ENCODE results near the gene BRMS1.
A peak's percentile ranks its signal among the peaks of the same experiment; 100 is the strongest.

The BRMS1 gene

DNA sequence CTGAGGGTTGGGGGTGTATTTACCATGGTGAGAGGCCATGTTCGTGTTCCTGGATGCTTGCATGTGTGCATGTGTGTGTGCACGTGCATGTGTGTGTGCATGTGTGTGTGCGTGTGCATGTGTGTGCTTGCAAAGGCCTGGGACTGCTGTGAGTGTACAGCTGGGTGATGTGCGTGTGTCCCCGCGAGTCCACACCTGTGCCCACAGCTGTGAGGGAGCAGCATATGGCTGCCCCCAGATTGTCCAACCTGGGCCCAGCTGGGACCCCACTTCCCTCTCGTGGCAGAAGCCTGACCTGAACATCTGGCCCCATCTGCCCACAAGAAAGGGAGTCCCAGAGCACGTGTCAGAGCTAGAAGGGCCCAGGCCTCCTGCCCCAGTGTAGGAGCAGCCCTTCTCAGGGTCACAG, 19.6 kb downstream of the BRMS1 start:
- H3K79me2 ChIP-seq (ENCODE audit: insufficient read depth, low read length) = no peaks in the 10 kb centered on the region
- no peaks in the 10 kb centered on the region for H3K27me3 ChIP-seq (ENCODE audit: insufficient read depth, low read length)
- no peak overlapping the region for H3K4me3 ChIP-seq (ENCODE audit: low read depth, low read length, poor library complexity, severe bottlenecking)
- no peaks in the 10 kb centered on the region for H3F3A ChIP-seq (ENCODE audit: insufficient read depth, low read length)
- H3K9me3 ChIP-seq (ENCODE audit: low read length) = no peaks in the 10 kb centered on the region
- H3K4me1 ChIP-seq (ENCODE audit: insufficient read depth, low read length, severe bottlenecking) = peaks cover 30% of the 10 kb centered on the region
- no peak overlapping the region for H2AFZ ChIP-seq (ENCODE audit: low read length)
- H3K9ac ChIP-seq (ENCODE audit: low read length) = no peak overlapping the region
- peak overlapping the region; percentile 7 for H3K27ac ChIP-seq (ENCODE audit: low read depth, low read length, poor library complexity, severe bottlenecking)
- no peak for TF ChIP-seq EZH2 (IDR thresholded peaks at IDR 0.05; ENCODE audit: borderline replicate concordance, low read length)
- TF ChIP-seq, protein P1, sequence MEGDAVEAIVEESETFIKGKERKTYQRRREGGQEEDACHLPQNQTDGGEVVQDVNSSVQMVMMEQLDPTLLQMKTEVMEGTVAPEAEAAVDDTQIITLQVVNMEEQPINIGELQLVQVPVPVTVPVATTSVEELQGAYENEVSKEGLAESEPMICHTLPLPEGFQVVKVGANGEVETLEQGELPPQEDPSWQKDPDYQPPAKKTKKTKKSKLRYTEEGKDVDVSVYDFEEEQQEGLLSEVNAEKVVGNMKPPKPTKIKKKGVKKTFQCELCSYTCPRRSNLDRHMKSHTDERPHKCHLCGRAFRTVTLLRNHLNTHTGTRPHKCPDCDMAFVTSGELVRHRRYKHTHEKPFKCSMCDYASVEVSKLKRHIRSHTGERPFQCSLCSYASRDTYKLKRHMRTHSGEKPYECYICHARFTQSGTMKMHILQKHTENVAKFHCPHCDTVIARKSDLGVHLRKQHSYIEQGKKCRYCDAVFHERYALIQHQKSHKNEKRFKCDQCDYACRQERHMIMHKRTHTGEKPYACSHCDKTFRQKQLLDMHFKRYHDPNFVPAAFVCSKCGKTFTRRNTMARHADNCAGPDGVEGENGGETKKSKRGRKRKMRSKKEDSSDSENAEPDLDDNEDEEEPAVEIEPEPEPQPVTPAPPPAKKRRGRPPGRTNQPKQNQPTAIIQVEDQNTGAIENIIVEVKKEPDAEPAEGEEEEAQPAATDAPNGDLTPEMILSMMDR (IDR thresholded peaks at IDR 0.05; ENCODE audit: low read length) = no peak
- no peak overlapping the region for H3K4me2 ChIP-seq (ENCODE audit: low read length)
- no peaks in the 10 kb centered on the region for H3K36me3 ChIP-seq (ENCODE audit: insufficient read depth, low read length)
- no peaks in the 10 kb centered on the region for H3K9me2 ChIP-seq (ENCODE audit: low read depth, low read length)
- H4K20me1 ChIP-seq (ENCODE audit: insufficient read depth, low read length) = no peaks in the 10 kb centered on the region

DNA sequence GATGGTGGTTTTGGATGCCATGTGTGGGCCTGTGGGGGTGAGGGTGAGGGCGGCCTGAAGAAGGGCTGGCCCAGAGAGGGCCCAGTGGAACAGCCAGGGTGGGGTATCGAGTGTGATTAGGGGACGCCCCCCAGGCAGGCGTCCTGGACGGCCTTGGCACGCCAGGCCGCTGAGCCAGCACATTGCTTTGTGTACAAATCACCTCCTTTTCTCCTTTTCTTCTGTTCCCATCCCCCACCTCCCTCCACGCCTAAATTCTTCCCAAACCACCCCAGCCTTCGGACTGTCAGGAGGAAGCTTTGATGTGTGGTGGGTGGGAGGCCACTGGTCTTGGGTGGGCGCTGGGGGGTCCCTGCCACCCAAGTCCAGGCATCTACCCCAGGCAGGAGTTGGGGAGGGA, 20.2 kb downstream of the BRMS1 start:
- Histone ChIP-seq H3K4me3 (ENCODE audit: low read depth, low read length, poor library complexity, severe bottlenecking) (no peak overlapping the region), H3K9me3 (ENCODE audit: low read length) (no peaks in the 10 kb centered on the region), H3K36me3 (ENCODE audit: insufficient read depth, low read length) (no peaks in the 10 kb centered on the region), H3K79me2 (ENCODE audit: insufficient read depth, low read length) (no peaks in the 10 kb centered on the region), H3K4me2 (ENCODE audit: low read length) (no peak overlapping the region), H3K4me1 (ENCODE audit: insufficient read depth, low read length, severe bottlenecking) (peaks cover 30% of the 10 kb centered on the region), H3F3A (ENCODE audit: insufficient read depth, low read length) (no peaks in the 10 kb centered on the region), H3K27me3 (ENCODE audit: insufficient read depth, low read length) (no peaks in the 10 kb centered on the region), H3K9ac (ENCODE audit: low read length) (no peak overlapping the region), H3K27ac (ENCODE audit: low read depth, low read length, poor library complexity, severe bottlenecking) (no peak overlapping the region), H3K9me2 (ENCODE audit: low read depth, low read length) (no peaks in the 10 kb centered on the region), H2AFZ (ENCODE audit: low read length) (no peak overlapping the region), H4K20me1 (ENCODE audit: insufficient read depth, low read length) (no peaks in the 10 kb centered on the region)
- TF ChIP-seq, protein P1 (IDR thresholded peaks at IDR 0.05; ENCODE audit: low read length) = no peak
- no peak for TF ChIP-seq EZH2 (IDR thresholded peaks at IDR 0.05; ENCODE audit: borderline replicate concordance, low read length)

DNA sequence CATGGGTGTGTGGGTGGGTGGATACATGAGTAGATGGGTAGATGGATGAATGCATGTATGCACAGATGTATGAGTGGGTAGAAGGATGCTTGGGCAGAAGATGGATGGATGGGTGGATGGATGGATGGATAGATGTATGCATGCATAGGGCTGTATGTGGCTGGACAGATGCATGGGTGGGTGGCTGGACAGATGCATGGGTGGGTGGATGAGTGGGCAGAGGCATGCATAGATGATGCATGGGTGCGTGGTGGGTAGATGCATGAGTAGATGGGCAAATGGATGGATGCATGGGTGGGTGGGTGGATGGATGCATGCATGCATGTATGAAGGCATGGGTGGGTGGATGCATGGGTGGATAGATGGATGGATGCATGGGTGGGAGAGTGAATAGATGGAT, 21.2 kb downstream of the BRMS1 start:
- Histone ChIP-seq H3K4me2 (ENCODE audit: low read length) (no peak overlapping the region), H3K27ac (ENCODE audit: low read depth, low read length, poor library complexity, severe bottlenecking) (no peak overlapping the region), H4K20me1 (ENCODE audit: insufficient read depth, low read length) (no peaks in the 10 kb centered on the region), H2AFZ (ENCODE audit: low read length) (no peak overlapping the region), H3K9me2 (ENCODE audit: low read depth, low read length) (no peaks in the 10 kb centered on the region), H3K27me3 (ENCODE audit: insufficient read depth, low read length) (no peaks in the 10 kb centered on the region), H3K9me3 (ENCODE audit: low read length) (no peaks in the 10 kb centered on the region), H3K9ac (ENCODE audit: low read length) (no peak overlapping the region), H3K4me3 (ENCODE audit: low read depth, low read length, poor library complexity, severe bottlenecking) (no peak overlapping the region), H3K36me3 (ENCODE audit: insufficient read depth, low read length) (no peaks in the 10 kb centered on the region), H3K79me2 (ENCODE audit: insufficient read depth, low read length) (no peaks in the 10 kb centered on the region), H3F3A (ENCODE audit: insufficient read depth, low read length) (no peaks in the 10 kb centered on the region), H3K4me1 (ENCODE audit: insufficient read depth, low read length, severe bottlenecking) (peaks cover 32% of the 10 kb centered on the region)
- TF ChIP-seq EZH2 (IDR thresholded peaks at IDR 0.05; ENCODE audit: borderline replicate concordance, low read length) = no peak
- TF ChIP-seq, protein P1 (IDR thresholded peaks at IDR 0.05; ENCODE audit: low read length) = no peak
